Measurements from ENCODE around the gene FOXP1. TPM values are rescaled to one million over a fixed set of nuclear protein-coding genes. Genes with fewer than 3 reads are reported as not detected.

FOXP1 gene
- total and polyA plus RNA-seq, 2 donors (not counting 1 experiment from before 2014, with no cell fraction given) = 91.1 to 508 TPM

DNA sequence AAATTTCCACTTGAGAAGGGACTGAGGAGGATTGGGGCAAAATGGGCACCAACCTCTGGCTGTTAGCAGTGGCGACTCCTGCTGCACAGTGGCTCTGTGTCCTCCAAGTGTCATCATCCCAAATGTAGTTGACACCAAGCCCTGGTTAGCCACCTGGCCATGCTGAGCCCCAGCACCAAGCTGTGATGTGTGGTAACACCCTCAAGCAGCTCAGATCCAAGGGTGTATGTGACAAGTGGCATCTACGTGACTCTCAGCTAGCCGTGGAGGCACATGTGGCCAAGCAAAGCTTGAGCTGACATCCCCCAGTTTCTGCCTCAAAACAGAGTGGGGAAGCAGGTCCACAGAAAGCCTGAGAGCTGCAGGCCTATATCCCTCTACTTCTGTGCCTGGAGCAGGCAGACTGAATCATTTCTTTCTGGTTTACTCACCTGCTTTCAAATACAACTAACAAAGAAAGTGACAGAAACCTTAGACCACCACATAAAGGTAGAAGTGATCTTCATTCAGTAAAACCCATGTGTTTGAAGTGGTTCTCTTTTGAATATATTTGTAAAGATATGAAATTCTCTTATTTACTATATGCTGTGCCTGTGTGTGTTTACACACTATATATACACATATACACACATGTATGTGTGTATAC is 40.0 kb downstream of the FOXP1 start:
- Histone ChIP-seq H3K4me3 (ENCODE audit: control extremely low read depth in 1 of 5, extremely low read depth in 1 of 5, insufficient read depth in 1 of 5, low read depth in 2 of 5, low read length in 4 of 5) (no peak overlapping the region), H3K79me2 (ENCODE audit: control insufficient read depth, insufficient read depth, low read length) (peaks cover 75% of the 10 kb centered on the region), H3K9me3 (ENCODE audit: control extremely low read depth in 1 of 3, control insufficient read depth in 2 of 3, insufficient read depth in 1 of 3, low read length in 2 of 3) (no peaks in the 10 kb centered on the region), H4K20me1 (ENCODE audit: control insufficient read depth, insufficient read depth, low read length, poor library complexity, severe bottlenecking) (peaks cover 19% of the 10 kb centered on the region), H3K36me3 (replicated peaks in 1 of 2; ENCODE audit: control extremely low read depth in 1 of 2, control insufficient read depth in 1 of 2, extremely low read depth in 1 of 2, insufficient read depth in 2 of 2, low read length in 1 of 2) (peaks cover 3% of the 10 kb centered on the region in 2 experiments), H3K27ac (ENCODE audit: low read length in 2 of 2) (peak overlapping the region in 1 of 2 donors; percentile 17), H2AFZ (ENCODE audit: insufficient read depth, low read depth, low read length, poor library complexity, severe bottlenecking) (no peak overlapping the region), H3K27me3 (replicated peaks in 1 of 4; ENCODE audit: control extremely low read depth in 1 of 4, control insufficient read depth in 3 of 4, insufficient read depth in 4 of 4, low read length in 3 of 4) (no peaks in the 10 kb centered on the region), H3K9ac (ENCODE audit: low read length) (no peak overlapping the region), H3K4me1 (ENCODE audit: control insufficient read depth in 2 of 2, insufficient read depth in 2 of 2, low read length in 2 of 2) (peaks cover 16 to 32% of the 10 kb centered on the region in 2 donors), H3K4me2 (replicated peaks; ENCODE audit: low read depth, low read length, poor library complexity, severe bottlenecking) (peak overlapping the region; percentile 67)
- intact Hi-C loops (cut with micrococcal nuclease) = loop anchor here (2.0 kb wide), 2 partner anchors 13 to 41 kb away; no protein-coding TSS in a partner anchor
- Mint-ChIP-seq H3K4me3 (no peak overlapping the region), H3K27me3 (peaks cover 17% of the 10 kb centered on the region), H3K4me1 (peaks cover 44% of the 10 kb centered on the region), H3K9me3 (ENCODE audit: insufficient read depth) (no peaks in the 10 kb centered on the region), H3K27ac (peak overlapping the region; percentile 15)
- ChIA-PET POLR2A (interaction anchor here (1.1 kb wide), 1 partner anchor 40 kb away, joined by 3 read pairs; the partner anchor contains the start of gene FOXP1), CTCF (interaction anchor here (1.4 kb wide), 1 partner anchor 39 kb away, joined by 3 read pairs; no protein-coding TSS in a partner anchor)
- ATAC-seq (ENCODE audit: low read depth) (no peak), DNase-seq (peak; percentile 17)
- WGBS (ENCODE audit: insufficient coverage) = 54% methylated on average over 3 of the region's 3 CpGs
- TF ChIP-seq EZH2 (IDR thresholded peaks at IDR 0.05; ENCODE audit: borderline replicate concordance, insufficient read depth, low read depth, low read length, poor library complexity, severe bottlenecking) = no peak
- TF ChIP-seq, protein P1, sequence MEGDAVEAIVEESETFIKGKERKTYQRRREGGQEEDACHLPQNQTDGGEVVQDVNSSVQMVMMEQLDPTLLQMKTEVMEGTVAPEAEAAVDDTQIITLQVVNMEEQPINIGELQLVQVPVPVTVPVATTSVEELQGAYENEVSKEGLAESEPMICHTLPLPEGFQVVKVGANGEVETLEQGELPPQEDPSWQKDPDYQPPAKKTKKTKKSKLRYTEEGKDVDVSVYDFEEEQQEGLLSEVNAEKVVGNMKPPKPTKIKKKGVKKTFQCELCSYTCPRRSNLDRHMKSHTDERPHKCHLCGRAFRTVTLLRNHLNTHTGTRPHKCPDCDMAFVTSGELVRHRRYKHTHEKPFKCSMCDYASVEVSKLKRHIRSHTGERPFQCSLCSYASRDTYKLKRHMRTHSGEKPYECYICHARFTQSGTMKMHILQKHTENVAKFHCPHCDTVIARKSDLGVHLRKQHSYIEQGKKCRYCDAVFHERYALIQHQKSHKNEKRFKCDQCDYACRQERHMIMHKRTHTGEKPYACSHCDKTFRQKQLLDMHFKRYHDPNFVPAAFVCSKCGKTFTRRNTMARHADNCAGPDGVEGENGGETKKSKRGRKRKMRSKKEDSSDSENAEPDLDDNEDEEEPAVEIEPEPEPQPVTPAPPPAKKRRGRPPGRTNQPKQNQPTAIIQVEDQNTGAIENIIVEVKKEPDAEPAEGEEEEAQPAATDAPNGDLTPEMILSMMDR (IDR thresholded peaks at IDR 0.05) = no peak

All from B cell (primary cell).